ENCODE results near the gene GPX2. TPM values are rescaled to one million over a fixed set of nuclear protein-coding genes. Genes with fewer than 3 reads are reported as not detected.

The GPX2 gene
- total RNA-seq, 1 donor from 2014 or later = not detected

- intact Hi-C loops (cut with micrococcal nuclease) = no loop called here
- TF ChIP-seq CTCF (IDR thresholded peaks at IDR 0.05) = no peak
- Mint-ChIP-seq H3K36me3 (ENCODE audit: low read depth) (peaks cover 92% of the 10 kb centered on the region), H3K27ac (no peak overlapping the region), H3K4me1 (no peaks in the 10 kb centered on the region), H3K4me3 (no peak overlapping the region), H3K27me3 (no peaks in the 10 kb centered on the region), H3K9me3 (no peaks in the 10 kb centered on the region)
- ChIA-PET CTCF (no interaction called here), POLR2A (no interaction called here)
- no peak for ATAC-seq (ENCODE audit: low read depth)
- no peak for DNase-seq
These were observed 8.1 kb downstream of the GPX2 start for GRCh38 chr14:64934338-64934929.

GRCh38 chr14:64932231-64932630, 10.3 kb downstream of the GPX2 start:
- CTCF ChIA-PET = no interaction called here
- DNase-seq = no peak
- POLR2A ChIA-PET = no interaction called here
- Mint-ChIP-seq H3K4me3 (no peak overlapping the region), H3K27me3 (no peaks in the 10 kb centered on the region), H3K4me1 (peaks cover 3% of the 10 kb centered on the region), H3K36me3 (ENCODE audit: low read depth) (peaks cover 71% of the 10 kb centered on the region), H3K9me3 (no peaks in the 10 kb centered on the region), H3K27ac (no peak overlapping the region)
- TF ChIP-seq CTCF (IDR thresholded peaks at IDR 0.05) = no peak
- ATAC-seq (ENCODE audit: low read depth) = no peak
- intact Hi-C loops (cut with micrococcal nuclease) = no loop called here

- intact Hi-C loops (cut with micrococcal nuclease) = no loop called here
- Mint-ChIP-seq H3K27me3 (no peaks in the 10 kb centered on the region), H3K4me1 (peaks cover 11% of the 10 kb centered on the region), H3K4me3 (no peak overlapping the region), H3K36me3 (ENCODE audit: low read depth) (peaks cover 68% of the 10 kb centered on the region), H3K9me3 (no peaks in the 10 kb centered on the region), H3K27ac (no peak overlapping the region)
- ChIA-PET CTCF (interaction anchor here (1.0 kb wide), 1 partner anchor 10 kb away, joined by 3 read pairs; no protein-coding TSS in a partner anchor), POLR2A (interaction anchor here (0.8 kb wide), 1 partner anchor 16 kb away, joined by 4 read pairs; the partner anchor contains the start of gene CHURC1)
- TF ChIP-seq CTCF (IDR thresholded peaks at IDR 0.05) = no peak
- DNase-seq (no peak), ATAC-seq (ENCODE audit: low read depth) (no peak)
These were observed 11.4 kb downstream of the GPX2 start for GRCh38 chr14:64931123-64931522.

- POLR2A ChIA-PET = no interaction called here
- Mint-ChIP-seq H3K9me3 (no peaks in the 10 kb centered on the region), H3K36me3 (ENCODE audit: low read depth) (peaks cover 68% of the 10 kb centered on the region)
These were observed 12.3 kb downstream of the GPX2 start for GRCh38 chr14:64930085-64930843.

More at GRCh38 chr14:64930085-64930843, 12.3 kb downstream of the GPX2 start:
- CTCF ChIA-PET = interaction anchor here (1.0 kb wide), 1 partner anchor 9 kb away, joined by 3 read pairs; no protein-coding TSS in a partner anchor
- H3K27me3 Mint-ChIP-seq = no peaks in the 10 kb centered on the region
- no peak overlapping the region for H3K4me3 Mint-ChIP-seq
- no peak for DNase-seq
- TF ChIP-seq CTCF (IDR thresholded peaks at IDR 0.05) = no peak
- intact Hi-C loops (cut with micrococcal nuclease) = no loop called here
- H3K4me1 Mint-ChIP-seq = peaks cover 12% of the 10 kb centered on the region
- no peak overlapping the region for H3K27ac Mint-ChIP-seq
- ATAC-seq (ENCODE audit: low read depth) = no peak

Measured in activated B cell treated with CpG ODN at 0.5 μM for 24 hours (primary cell).